HCT116 (cell line): ENCODE results near the gene FBXL16.

Experiments
- CTCF ChIP-seq, 3 experiments: fragments of 200-600 bp in 1 of 3; sonication (generic) in 1 of 3; IDR thresholded peaks in 2 of 3; conservative IDR thresholded peaks in 1 of 3; 2 replicates each; pipeline ENCODE4 v1.5.1; 2012 to 2017; ENCODE audit warnings: low read depth in 2 of 3, low read length in 2 of 3, antibody characterized with exemption in 1 of 3, borderline replicate concordance in 1 of 3, control low read depth in 1 of 3, mild to moderate bottlenecking in 1 of 3, mixed read lengths in 1 of 3, mixed run types in 1 of 3, moderate library complexity in 1 of 3; ENCODE audit not compliant: insufficient read depth in 1 of 3
- EGR1 ChIP-seq: IDR thresholded peaks from 2 replicates; pipeline ENCODE4 v1.6.1; 2012; ENCODE audit warnings: low read depth
- EZH2phosphoT487 ChIP-seq: fragments of 200-600 bp; IDR thresholded peaks from 2 replicates; pipeline ENCODE4 v1.6.1; 2018; ENCODE audit warnings: antibody characterized with exemption, borderline replicate concordance
- FOSL1 ChIP-seq: IDR thresholded peaks from 2 replicates; pipeline ENCODE4 v1.6.1; 2012; ENCODE audit warnings: low read depth
- JUND ChIP-seq: IDR thresholded peaks from 2 replicates; pipeline ENCODE4 v1.6.1; 2012
- MAX ChIP-seq: IDR thresholded peaks from 2 replicates; pipeline ENCODE4 v1.6.1; 2012
- POLR2A ChIP-seq: IDR thresholded peaks from 2 replicates; pipeline ENCODE4 v1.7.0; 2011; ENCODE audit warnings: borderline replicate concordance; ENCODE audit not compliant: insufficient read depth, insufficient read length; ENCODE audit errors: extremely low read depth
- REST ChIP-seq: IDR thresholded peaks from 2 replicates; pipeline ENCODE4 v1.6.1; 2012; ENCODE audit warnings: low read depth
- SP1 ChIP-seq: IDR thresholded peaks from 2 replicates; pipeline ENCODE4 v1.6.1; 2012; ENCODE audit warnings: low read depth
- YY1 ChIP-seq: IDR thresholded peaks from 2 replicates; pipeline ENCODE4 v1.6.1; 2011; ENCODE audit warnings: low read length, low read depth, moderate library complexity, mild to moderate bottlenecking; ENCODE audit not compliant: insufficient replicate concordance; ENCODE audit errors: extremely low read depth
- ZNF274 ChIP-seq: fragments of 200-500 bp; sonication (Bioruptor generic); IDR thresholded peaks from 2 replicates; pipeline ENCODE4 v1.6.1; 2014; ENCODE audit warnings: mild to moderate bottlenecking, low read depth, low read length, inconsistent platforms

GRCh38 chr16:749010-749409, 43.4 kb upstream of the FBXL16 start:
- no peak for TF ChIP-seq YY1
- no peak for TF ChIP-seq JUND
- no peak for TF ChIP-seq CTCF (IDR thresholded peaks at IDR 0.05 in 2 of 3, conservative IDR thresholded peaks at IDR 0.05 in 1 of 3; ENCODE audit: borderline replicate concordance in 1 of 3, insufficient read depth in 1 of 3, low read depth in 2 of 3, low read length in 2 of 3)
- TF ChIP-seq POLR2A: no peak
- TF ChIP-seq EZH2phosphoT487: no peak
- TF ChIP-seq ZNF274: no peak
- TF ChIP-seq REST: no peak
- no peak for TF ChIP-seq EGR1
- no peak for TF ChIP-seq FOSL1
- no peak for TF ChIP-seq MAX
- no peak for TF ChIP-seq SP1
